Measurements from ENCODE around the gene GABBR2. TPM values are rescaled to one million over a fixed set of nuclear protein-coding genes. Genes with fewer than 3 reads are reported as not detected.

GABBR2 gene
- total RNA-seq, 1 donor from 2014 or later = 0.84 TPM

DNA sequence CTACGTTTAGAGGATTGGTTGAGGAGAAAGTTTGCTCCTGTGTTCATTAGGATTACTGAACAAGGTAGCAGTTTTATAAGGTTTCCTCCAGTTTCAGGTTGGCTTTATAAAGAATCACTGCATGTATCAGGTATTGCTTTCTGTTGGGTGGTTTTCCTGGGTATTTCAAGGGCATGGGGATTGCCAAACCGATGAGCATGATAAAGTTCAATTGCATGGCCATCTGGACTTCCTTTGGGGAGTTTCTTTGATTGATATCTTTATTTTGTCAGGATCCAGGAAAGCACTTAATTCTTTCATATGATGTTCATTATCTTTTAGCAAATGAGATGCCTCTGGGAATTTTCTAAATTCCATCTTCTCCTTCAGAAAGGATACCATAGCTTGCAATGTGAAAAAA is 10.3 kb upstream of the GABBR2 start:
- TF ChIP-seq, protein P1, sequence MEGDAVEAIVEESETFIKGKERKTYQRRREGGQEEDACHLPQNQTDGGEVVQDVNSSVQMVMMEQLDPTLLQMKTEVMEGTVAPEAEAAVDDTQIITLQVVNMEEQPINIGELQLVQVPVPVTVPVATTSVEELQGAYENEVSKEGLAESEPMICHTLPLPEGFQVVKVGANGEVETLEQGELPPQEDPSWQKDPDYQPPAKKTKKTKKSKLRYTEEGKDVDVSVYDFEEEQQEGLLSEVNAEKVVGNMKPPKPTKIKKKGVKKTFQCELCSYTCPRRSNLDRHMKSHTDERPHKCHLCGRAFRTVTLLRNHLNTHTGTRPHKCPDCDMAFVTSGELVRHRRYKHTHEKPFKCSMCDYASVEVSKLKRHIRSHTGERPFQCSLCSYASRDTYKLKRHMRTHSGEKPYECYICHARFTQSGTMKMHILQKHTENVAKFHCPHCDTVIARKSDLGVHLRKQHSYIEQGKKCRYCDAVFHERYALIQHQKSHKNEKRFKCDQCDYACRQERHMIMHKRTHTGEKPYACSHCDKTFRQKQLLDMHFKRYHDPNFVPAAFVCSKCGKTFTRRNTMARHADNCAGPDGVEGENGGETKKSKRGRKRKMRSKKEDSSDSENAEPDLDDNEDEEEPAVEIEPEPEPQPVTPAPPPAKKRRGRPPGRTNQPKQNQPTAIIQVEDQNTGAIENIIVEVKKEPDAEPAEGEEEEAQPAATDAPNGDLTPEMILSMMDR (IDR thresholded peaks at IDR 0.05) = no peak
- Histone ChIP-seq H3K9me3 (no peaks in the 10 kb centered on the region), H3K4me3 (no peak overlapping the region), H3K36me3 (no peaks in the 10 kb centered on the region), H3K27me3 (peaks cover 3% of the 10 kb centered on the region), H3K27ac (no peak overlapping the region), H3K4me1 (no peaks in the 10 kb centered on the region)
- intact Hi-C loops (cut with DNase I) = no loop called here
- DNase-seq = no peak
- no peak for ATAC-seq

GRCh38 chr9:98714833-98715232 is 6.1 kb upstream of the GABBR2 start:
- H3K27me3 ChIP-seq = peaks cover 20% of the 10 kb centered on the region
- H3K4me3 ChIP-seq = no peak overlapping the region
- no peaks in the 10 kb centered on the region for H3K4me1 ChIP-seq
- ATAC-seq (no peak), DNase-seq (no peak)
- no peaks in the 10 kb centered on the region for H3K9me3 ChIP-seq
- TF ChIP-seq, protein P1 (IDR thresholded peaks at IDR 0.05) = no peak
- no peaks in the 10 kb centered on the region for H3K36me3 ChIP-seq
- no peak overlapping the region for H3K27ac ChIP-seq
- intact Hi-C loops (cut with DNase I) = no loop called here

DNA sequence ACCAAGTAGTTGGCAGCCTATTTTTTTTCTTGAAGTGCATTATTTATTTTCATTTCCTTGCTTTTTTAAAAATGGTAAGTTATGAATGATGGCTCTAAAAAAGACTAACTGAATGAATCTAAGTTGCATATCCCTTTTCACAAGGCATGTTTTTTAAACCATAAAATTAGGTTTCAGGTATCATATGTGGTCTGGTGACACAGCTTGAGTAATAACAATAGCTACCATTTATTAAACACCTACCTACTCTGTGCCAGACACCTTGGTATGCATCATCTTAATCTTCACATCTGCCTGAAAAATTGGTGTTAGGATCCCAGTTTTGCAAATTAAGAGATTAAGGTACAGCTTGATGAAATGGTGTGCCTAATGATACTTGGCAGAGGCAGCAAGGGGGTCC is 4.3 kb upstream of the GABBR2 start:
- H3K36me3 ChIP-seq = no peaks in the 10 kb centered on the region
- TF ChIP-seq, protein P1 (IDR thresholded peaks at IDR 0.05) = no peak
- H3K27ac ChIP-seq = no peak overlapping the region
- intact Hi-C loops (cut with DNase I) = no loop called here
- DNase-seq = no peak
- no peak overlapping the region for H3K4me3 ChIP-seq
- no peaks in the 10 kb centered on the region for H3K4me1 ChIP-seq
- H3K27me3 ChIP-seq = peaks cover 35% of the 10 kb centered on the region
- no peaks in the 10 kb centered on the region for H3K9me3 ChIP-seq
- no peak for ATAC-seq

GRCh38 chr9:98709968-98710965 is 1.5 kb upstream of the GABBR2 start:
- Histone ChIP-seq H3K4me1 (peaks cover 5% of the 10 kb centered on the region), H3K4me3 (no peak overlapping the region), H3K27me3 (peaks cover 59% of the 10 kb centered on the region), H3K27ac (no peak overlapping the region), H3K36me3 (no peaks in the 10 kb centered on the region), H3K9me3 (no peaks in the 10 kb centered on the region)
- no peak for ATAC-seq
- no peak for DNase-seq
- TF ChIP-seq, protein P1 (IDR thresholded peaks at IDR 0.05) = no peak
- intact Hi-C loops (cut with DNase I) = no loop called here

DNA sequence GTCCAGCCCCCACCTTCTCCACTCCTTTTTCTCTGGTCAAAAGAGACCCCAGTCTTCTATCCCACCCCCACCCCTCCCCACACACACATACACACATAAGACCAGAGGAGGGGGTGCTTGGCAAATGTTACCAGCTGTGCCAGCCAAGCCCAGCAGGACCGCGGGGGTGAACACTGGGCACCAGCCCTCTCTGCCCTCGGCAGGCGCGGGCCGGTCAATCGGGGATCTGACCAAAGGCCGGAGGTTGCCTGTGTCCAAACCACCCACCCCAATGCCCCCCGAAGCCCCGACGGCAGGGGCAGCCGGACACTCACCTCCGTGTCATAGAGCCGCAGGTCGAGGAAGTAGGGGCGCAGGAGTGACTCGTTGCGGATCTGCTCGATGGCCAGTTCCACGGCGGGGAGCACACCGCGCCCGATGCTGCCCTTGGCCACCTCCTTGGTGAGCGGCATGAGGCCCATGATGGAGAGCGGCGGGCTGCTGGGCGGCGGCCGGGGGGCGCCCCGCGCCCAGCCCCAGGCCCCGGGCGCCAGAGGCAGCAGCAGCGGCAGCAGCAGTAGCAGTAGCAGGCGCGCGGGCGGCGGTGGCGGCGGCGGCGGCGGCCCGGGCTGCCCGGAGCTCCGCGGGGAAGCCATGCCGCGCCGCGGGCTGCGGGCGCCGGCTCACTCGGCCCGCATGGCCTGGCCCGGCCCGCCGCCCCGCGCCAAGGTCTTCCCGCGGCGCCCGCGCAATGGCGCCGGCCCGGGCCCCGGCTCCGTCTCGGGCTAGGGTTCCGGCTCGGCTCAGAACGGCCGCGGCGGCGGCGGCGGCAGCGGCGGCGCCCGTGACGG is 417 bp downstream of the GABBR2 start:
- H3K27ac ChIP-seq = no peak overlapping the region
- H3K4me1 ChIP-seq = peaks cover 5% of the 10 kb centered on the region
- intact Hi-C loops (cut with DNase I) = no loop called here
- TF ChIP-seq, protein P1 (IDR thresholded peaks at IDR 0.05) = no peak
- no peaks in the 10 kb centered on the region for H3K9me3 ChIP-seq
- H3K27me3 ChIP-seq = peaks cover 74% of the 10 kb centered on the region
- no peaks in the 10 kb centered on the region for H3K36me3 ChIP-seq
- DNase-seq = no peak
- ATAC-seq = no peak
- no peak overlapping the region for H3K4me3 ChIP-seq
